ENCODE measurements around the gene GLYATL3.

Gene GLYATL3

DNA sequence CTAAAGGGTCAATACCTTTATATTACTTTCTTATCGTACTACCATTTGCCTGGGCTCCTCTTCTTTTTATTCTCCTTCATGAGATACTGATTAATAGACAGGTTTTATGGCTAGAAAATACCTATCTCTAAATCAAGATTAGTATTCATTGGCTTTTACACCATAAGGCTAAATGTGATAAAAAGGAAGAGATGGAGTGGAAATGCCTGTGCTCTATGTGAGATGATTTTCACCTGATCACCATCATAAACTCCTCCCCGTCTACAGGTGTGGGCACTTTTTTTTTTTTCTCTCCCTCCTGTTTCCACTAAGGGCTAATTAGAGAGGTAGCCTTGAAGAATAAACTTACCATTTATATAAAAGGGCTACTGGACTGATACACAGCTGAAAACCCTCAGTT, at the start of gene GLYATL3:
GLYATL3 (plus strand) TSS at position 301 of the 400 bp plus-strand sequence. CDS start 12,068 bp downstream, outside the sequence.
- Histone ChIP-seq H3K4me3 (IDR thresholded peaks at IDR 0.05; ENCODE audit: insufficient read depth, low read depth, low read length) (no peak within 1 kb of the TSS), H3K79me2 (ENCODE audit: insufficient read depth, low read depth) (no peaks in the 10 kb centered on the region), H3K36me3 (ENCODE audit: insufficient read depth) (no peaks in the 10 kb centered on the region), H3K4me1 (ENCODE audit: low read depth, poor library complexity, severe bottlenecking) (no peaks in the 10 kb centered on the region), H3K4me2 (no peak within 1 kb of the TSS), H3K9ac (no peak within 1 kb of the TSS), H4K20me1 (ENCODE audit: insufficient read depth) (no peaks in the 10 kb centered on the region), H3K27ac (no peak within 1 kb of the TSS), H2AFZ (ENCODE audit: low read depth) (no peak within 1 kb of the TSS), H3K27me3 (ENCODE audit: insufficient read depth, low read depth) (no peaks in the 10 kb centered on the region)
- TF ChIP-seq, protein P1, sequence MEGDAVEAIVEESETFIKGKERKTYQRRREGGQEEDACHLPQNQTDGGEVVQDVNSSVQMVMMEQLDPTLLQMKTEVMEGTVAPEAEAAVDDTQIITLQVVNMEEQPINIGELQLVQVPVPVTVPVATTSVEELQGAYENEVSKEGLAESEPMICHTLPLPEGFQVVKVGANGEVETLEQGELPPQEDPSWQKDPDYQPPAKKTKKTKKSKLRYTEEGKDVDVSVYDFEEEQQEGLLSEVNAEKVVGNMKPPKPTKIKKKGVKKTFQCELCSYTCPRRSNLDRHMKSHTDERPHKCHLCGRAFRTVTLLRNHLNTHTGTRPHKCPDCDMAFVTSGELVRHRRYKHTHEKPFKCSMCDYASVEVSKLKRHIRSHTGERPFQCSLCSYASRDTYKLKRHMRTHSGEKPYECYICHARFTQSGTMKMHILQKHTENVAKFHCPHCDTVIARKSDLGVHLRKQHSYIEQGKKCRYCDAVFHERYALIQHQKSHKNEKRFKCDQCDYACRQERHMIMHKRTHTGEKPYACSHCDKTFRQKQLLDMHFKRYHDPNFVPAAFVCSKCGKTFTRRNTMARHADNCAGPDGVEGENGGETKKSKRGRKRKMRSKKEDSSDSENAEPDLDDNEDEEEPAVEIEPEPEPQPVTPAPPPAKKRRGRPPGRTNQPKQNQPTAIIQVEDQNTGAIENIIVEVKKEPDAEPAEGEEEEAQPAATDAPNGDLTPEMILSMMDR (conservative IDR thresholded peaks at IDR 0.05; ENCODE audit: low read depth, low read length): no peak

DNA sequence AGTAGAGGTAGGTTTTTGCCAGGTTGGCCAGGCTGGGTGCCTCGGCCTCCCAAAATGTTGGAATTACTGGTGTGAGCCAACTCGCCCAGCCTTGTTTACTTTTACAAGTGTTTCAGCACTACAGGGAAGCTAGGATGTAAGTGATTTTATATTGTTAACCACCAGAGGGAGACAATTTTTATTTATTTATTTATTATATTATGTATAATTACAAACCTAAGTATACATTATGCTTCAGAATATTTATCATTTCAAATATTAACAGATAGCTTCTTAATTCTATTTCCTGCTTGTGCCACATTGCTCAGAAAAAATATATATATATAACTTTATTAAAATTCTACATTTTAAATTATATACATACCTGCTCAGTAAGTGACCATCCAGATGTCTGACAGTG, 46.5 kb upstream of the GLYATL3 start:
- Histone ChIP-seq H4K20me1 (ENCODE audit: insufficient read depth) (no peaks in the 10 kb centered on the region), H3K27ac (no peak overlapping the region)
- TF ChIP-seq, protein P1 (conservative IDR thresholded peaks at IDR 0.05; ENCODE audit: low read depth, low read length): no peak; the same call in 1 of the 2 replicates

DNA sequence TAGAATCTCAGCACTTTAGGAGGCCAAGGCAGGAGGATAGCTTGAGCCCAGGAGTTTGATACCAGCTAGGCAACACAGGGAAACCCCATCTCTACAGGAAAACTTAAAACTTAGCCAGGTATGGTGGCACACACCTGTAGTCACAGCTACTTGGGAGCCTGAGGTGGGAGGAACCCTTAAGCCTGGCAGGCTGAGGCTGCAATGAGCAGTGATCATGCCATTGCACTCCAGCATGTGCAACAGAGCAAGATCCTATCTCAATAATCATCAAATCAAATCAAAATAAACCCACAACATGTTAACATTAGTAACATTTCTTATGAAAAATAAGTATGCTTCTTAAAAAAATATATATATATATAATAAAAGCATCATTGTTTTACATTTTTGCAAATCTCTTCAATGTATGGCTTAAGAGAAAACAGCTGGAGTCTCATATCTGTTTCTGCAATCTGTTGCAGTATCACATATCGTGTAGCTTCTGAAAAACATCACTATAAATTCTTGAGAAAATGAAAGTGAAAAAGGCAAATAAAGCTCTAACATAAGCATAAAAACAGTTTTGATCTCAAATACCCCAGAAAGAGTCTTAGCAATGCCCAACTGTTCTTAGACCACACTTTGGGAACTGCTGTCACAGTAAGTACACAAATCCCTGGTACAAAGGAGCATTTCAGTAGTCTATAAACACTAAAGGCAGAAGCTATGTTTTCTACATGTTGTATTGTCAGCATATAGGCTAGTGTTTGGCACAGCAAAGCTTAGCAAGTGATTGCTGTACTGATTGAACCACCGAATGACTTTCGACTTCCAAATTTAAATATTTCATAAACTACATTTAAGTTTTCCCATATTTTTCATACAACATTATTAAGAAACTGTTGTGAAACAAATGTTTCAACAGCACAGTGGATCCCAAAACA, 44.7 kb upstream of the GLYATL3 start:
- H2AFZ ChIP-seq (ENCODE audit: low read depth): peak overlapping the region; percentile 50; the same call in 1 of the 2 replicates
- no peaks in the 10 kb centered on the region for H3K36me3 ChIP-seq (ENCODE audit: insufficient read depth)
- H3K4me2 ChIP-seq: peak overlapping the region; percentile 96

More for the DNA sequence above, 46.5 kb upstream of the GLYATL3 start:
- Histone ChIP-seq H3K27me3 (ENCODE audit: insufficient read depth, low read depth) (no peaks in the 10 kb centered on the region), H3K36me3 (ENCODE audit: insufficient read depth) (no peaks in the 10 kb centered on the region), H3K4me2 (no peak overlapping the region), H3K4me1 (ENCODE audit: low read depth, poor library complexity, severe bottlenecking) (peaks cover 35% of the 10 kb centered on the region), H3K79me2 (ENCODE audit: insufficient read depth, low read depth) (no peaks in the 10 kb centered on the region), H3K4me3 (IDR thresholded peaks at IDR 0.05; ENCODE audit: insufficient read depth, low read depth, low read length) (no peak overlapping the region), H3K9ac (no peak overlapping the region), H2AFZ (ENCODE audit: low read depth) (no peak overlapping the region)

DNA sequence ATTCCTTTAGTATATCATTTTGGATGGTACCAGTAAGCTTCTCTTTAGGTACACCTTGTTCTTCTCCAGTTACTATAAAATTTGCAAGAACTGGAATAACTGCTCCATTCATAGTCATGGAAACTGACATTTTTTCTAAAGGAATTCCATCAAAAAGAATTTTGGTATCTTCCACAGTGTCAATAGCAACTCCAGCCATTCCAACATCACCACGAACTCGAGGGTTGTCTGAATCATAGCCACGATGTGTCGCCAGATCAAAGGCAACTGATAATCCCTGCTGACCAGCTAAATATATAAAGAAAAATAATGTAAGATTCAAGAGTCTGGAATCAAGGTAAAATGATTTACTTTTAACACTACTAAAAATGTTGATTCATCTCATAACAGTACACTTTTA, 42.0 kb upstream of the GLYATL3 start:
- Histone ChIP-seq H3K4me2 (no peak overlapping the region), H3K27ac (no peak overlapping the region), H2AFZ (ENCODE audit: low read depth) (no peak overlapping the region), H3K4me3 (IDR thresholded peaks at IDR 0.05; ENCODE audit: insufficient read depth, low read depth, low read length) (no peak overlapping the region), H3K4me1 (ENCODE audit: low read depth, poor library complexity, severe bottlenecking) (peaks cover 35% of the 10 kb centered on the region), H3K27me3 (ENCODE audit: insufficient read depth, low read depth) (no peaks in the 10 kb centered on the region), H4K20me1 (ENCODE audit: insufficient read depth) (no peaks in the 10 kb centered on the region), H3K79me2 (ENCODE audit: insufficient read depth, low read depth) (no peaks in the 10 kb centered on the region; the same call in 1 of the 2 replicates), H3K36me3 (ENCODE audit: insufficient read depth) (no peaks in the 10 kb centered on the region), H3K9ac (no peak overlapping the region)
- TF ChIP-seq, protein P1 (conservative IDR thresholded peaks at IDR 0.05; ENCODE audit: low read depth, low read length): no peak

More for the DNA sequence above, 44.7 kb upstream of the GLYATL3 start:
- peak overlapping the region; percentile 38; the same call in 1 of the 2 replicates for H3K9ac ChIP-seq
- H3K79me2 ChIP-seq (ENCODE audit: insufficient read depth, low read depth): no peaks in the 10 kb centered on the region
- no peak overlapping the region for H3K4me3 ChIP-seq (IDR thresholded peaks at IDR 0.05; ENCODE audit: insufficient read depth, low read depth, low read length)
- H3K27me3 ChIP-seq (ENCODE audit: insufficient read depth, low read depth): no peaks in the 10 kb centered on the region
- TF ChIP-seq, protein P1 (conservative IDR thresholded peaks at IDR 0.05; ENCODE audit: low read depth, low read length): no peak
- H3K4me1 ChIP-seq (ENCODE audit: low read depth, poor library complexity, severe bottlenecking): peaks cover 35% of the 10 kb centered on the region
- peak overlapping the region; percentile 88 for H3K27ac ChIP-seq
- no peaks in the 10 kb centered on the region for H4K20me1 ChIP-seq (ENCODE audit: insufficient read depth)
